ENCODE data around the gene R3HDM2.

GRCh38 chr12:57205931-57206330 is 224.9 kb downstream of the R3HDM2 start:
- no peak for TF ChIP-seq TP53 (CRISPR knock-in tag; conservative IDR thresholded peaks at IDR 0.05)
- TF ChIP-seq, protein P1, sequence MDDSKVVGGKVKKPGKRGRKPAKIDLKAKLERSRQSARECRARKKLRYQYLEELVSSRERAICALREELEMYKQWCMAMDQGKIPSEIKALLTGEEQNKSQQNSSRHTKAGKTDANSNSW (CRISPR knock-in tag; IDR thresholded peaks at IDR 0.05; ENCODE audit: borderline replicate concordance) = no peak
- TF ChIP-seq POLR2A (IDR thresholded peaks at IDR 0.05; ENCODE audit: insufficient read depth in 1 of 2, low read depth in 2 of 2, low read length in 2 of 2) = no peak; a peak in 1 of 4 replicates
- no peak for TF ChIP-seq RBM22 (optimal IDR thresholded peaks at IDR 0.05; ENCODE audit: low read length)
- no peak for TF ChIP-seq BCLAF1 (IDR thresholded peaks at IDR 0.05)
- TF ChIP-seq KMT2A (CRISPR knock-in tag; IDR thresholded peaks at IDR 0.05) = no peak
- TF ChIP-seq TBL1XR1 (IDR thresholded peaks at IDR 0.05; ENCODE audit: borderline replicate concordance, low read length, partially characterized antibody) = no peak
- TF ChIP-seq, protein P2, sequence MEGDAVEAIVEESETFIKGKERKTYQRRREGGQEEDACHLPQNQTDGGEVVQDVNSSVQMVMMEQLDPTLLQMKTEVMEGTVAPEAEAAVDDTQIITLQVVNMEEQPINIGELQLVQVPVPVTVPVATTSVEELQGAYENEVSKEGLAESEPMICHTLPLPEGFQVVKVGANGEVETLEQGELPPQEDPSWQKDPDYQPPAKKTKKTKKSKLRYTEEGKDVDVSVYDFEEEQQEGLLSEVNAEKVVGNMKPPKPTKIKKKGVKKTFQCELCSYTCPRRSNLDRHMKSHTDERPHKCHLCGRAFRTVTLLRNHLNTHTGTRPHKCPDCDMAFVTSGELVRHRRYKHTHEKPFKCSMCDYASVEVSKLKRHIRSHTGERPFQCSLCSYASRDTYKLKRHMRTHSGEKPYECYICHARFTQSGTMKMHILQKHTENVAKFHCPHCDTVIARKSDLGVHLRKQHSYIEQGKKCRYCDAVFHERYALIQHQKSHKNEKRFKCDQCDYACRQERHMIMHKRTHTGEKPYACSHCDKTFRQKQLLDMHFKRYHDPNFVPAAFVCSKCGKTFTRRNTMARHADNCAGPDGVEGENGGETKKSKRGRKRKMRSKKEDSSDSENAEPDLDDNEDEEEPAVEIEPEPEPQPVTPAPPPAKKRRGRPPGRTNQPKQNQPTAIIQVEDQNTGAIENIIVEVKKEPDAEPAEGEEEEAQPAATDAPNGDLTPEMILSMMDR (CRISPR knock-in tag; IDR thresholded peaks at IDR 0.05) = no peak
- TF ChIP-seq ZNF337 (CRISPR knock-in tag; IDR thresholded peaks at IDR 0.05; ENCODE audit: borderline replicate concordance, low read depth) = no peak
- TF ChIP-seq SRF (IDR thresholded peaks at IDR 0.05; ENCODE audit: low read depth, low read length) = no peak
- TF ChIP-seq, protein P3, sequence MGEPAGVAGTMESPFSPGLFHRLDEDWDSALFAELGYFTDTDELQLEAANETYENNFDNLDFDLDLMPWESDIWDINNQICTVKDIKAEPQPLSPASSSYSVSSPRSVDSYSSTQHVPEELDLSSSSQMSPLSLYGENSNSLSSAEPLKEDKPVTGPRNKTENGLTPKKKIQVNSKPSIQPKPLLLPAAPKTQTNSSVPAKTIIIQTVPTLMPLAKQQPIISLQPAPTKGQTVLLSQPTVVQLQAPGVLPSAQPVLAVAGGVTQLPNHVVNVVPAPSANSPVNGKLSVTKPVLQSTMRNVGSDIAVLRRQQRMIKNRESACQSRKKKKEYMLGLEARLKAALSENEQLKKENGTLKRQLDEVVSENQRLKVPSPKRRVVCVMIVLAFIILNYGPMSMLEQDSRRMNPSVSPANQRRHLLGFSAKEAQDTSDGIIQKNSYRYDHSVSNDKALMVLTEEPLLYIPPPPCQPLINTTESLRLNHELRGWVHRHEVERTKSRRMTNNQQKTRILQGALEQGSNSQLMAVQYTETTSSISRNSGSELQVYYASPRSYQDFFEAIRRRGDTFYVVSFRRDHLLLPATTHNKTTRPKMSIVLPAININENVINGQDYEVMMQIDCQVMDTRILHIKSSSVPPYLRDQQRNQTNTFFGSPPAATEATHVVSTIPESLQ (CRISPR knock-in tag; conservative IDR thresholded peaks at IDR 0.05) = no peak
